H1 (cell line): ENCODE data around the gene DEPDC1. TPM values are rescaled to one million over a fixed set of nuclear protein-coding genes. Genes with fewer than 3 reads are reported as not detected.

Experiments used
- CTCF ChIA-PET: fragments of 300-600 bp; sonication (Branson Sonifier 250); formaldehyde crosslinking; loops from one replicate; lab custom pipeline; 2021; ENCODE audit not compliant: partially characterized antibody; lab: Charles Lee
- POLR2A ChIA-PET: fragments of 300-600 bp; sonication (Branson Sonifier 250); formaldehyde crosslinking; loops from one replicate; lab custom pipeline; 2021; ENCODE audit warnings: inconsistent platforms; ENCODE audit not compliant: partially characterized antibody; lab: Charles Lee
- DNase-seq, 2 experiments: peaks; one replicate each; pipeline versions ENCODE4 v3.0.0 to v3.0.0-alpha.2; 2010 to 2022; ENCODE audit warnings: low spot score in 2 of 2, low read depth in 1 of 2, mixed read lengths in 1 of 2
- FAIRE-seq: peaks from 2 replicates; lab custom pipeline; 2011; peaks lifted over from hg19 to GRCh38; lab: Jason Lieb, UNC
- H2AFZ ChIP-seq: 2 replicates; pipeline ENCODE4 v1.8.1; 2012; ENCODE audit warnings: low read length, inconsistent platforms
- H2AK5ac ChIP-seq: 2 replicates; pipeline ENCODE4 v1.6.1; 2013; ENCODE audit warnings: low read depth, low read length
- H2BK120ac ChIP-seq: replicated peaks from 2 replicates; pipeline ENCODE3; 2013; ENCODE audit warnings: low read depth, low read length, inconsistent platforms
- H2BK12ac ChIP-seq: 2 replicates; pipeline ENCODE4 v1.6.1; 2013; ENCODE audit warnings: low read depth, low read length
- H2BK15ac ChIP-seq: 2 replicates; pipeline ENCODE4 v1.6.1; 2013; ENCODE audit warnings: low read length
- H2BK20ac ChIP-seq: 2 replicates; pipeline ENCODE4 v1.6.1; 2013; ENCODE audit warnings: low read length
- H2BK5ac ChIP-seq: 2 replicates; pipeline ENCODE4 v1.6.1; 2013; ENCODE audit warnings: low read depth, low read length
- H3K14ac ChIP-seq: 2 replicates; pipeline ENCODE4 v1.6.1; 2013; ENCODE audit warnings: inconsistent platforms; ENCODE audit not compliant: insufficient read length
- H3K18ac ChIP-seq: 2 replicates; pipeline ENCODE4 v1.6.1; 2013; ENCODE audit warnings: low read length; ENCODE audit errors: extremely low read depth
- H3K23ac ChIP-seq: 2 replicates; pipeline ENCODE4 v1.6.1; 2013; ENCODE audit warnings: inconsistent platforms; ENCODE audit not compliant: insufficient read length
- H3K23me2 ChIP-seq: 2 replicates; pipeline ENCODE4 v1.6.1; 2013; ENCODE audit warnings: low read depth, low read length
- H3K27ac ChIP-seq: 2 replicates; pipeline ENCODE4 v1.6.1; 2011; ENCODE audit warnings: low read depth, low read length, inconsistent platforms
- H3K27me3 ChIP-seq, 4 experiments: replicated peaks in 1 of 4; 1 replicate in 1 of 4; 2 replicates in 3 of 4; pipeline versions ENCODE4 v1.6.1 to v1.8.1; 2011 to 2013; ENCODE audit warnings: low read length in 3 of 4, mild to moderate bottlenecking in 3 of 4, inconsistent platforms in 2 of 4, mixed read lengths in 2 of 4, moderate library complexity in 1 of 4; ENCODE audit not compliant: control insufficient read depth in 3 of 4, insufficient read depth in 3 of 4; ENCODE audit errors: extremely low read depth in 1 of 4
- H3K36me3 ChIP-seq, 4 experiments: 2 replicates each; pipeline versions ENCODE4 v1.6.1 to v1.8.1; 2011 to 2013; ENCODE audit warnings: mild to moderate bottlenecking in 4 of 4, low read length in 3 of 4, moderate library complexity in 2 of 4, control low read depth in 1 of 4, inconsistent platforms in 1 of 4; ENCODE audit not compliant: insufficient read depth in 4 of 4, control insufficient read depth in 2 of 4
- H3K4ac ChIP-seq: replicated peaks from 2 replicates; pipeline ENCODE3; 2013; ENCODE audit warnings: low read length, low read depth, mixed read lengths, inconsistent platforms; ENCODE audit not compliant: insufficient read length
- H3K4me1 ChIP-seq, 4 experiments: replicated peaks in 1 of 4; 1 replicate in 1 of 4; 2 replicates in 3 of 4; pipeline versions ENCODE4 v1.6.1 to v1.8.1; 2011 to 2013; ENCODE audit warnings: low read length in 3 of 4, inconsistent platforms in 2 of 4, mixed read lengths in 1 of 4; ENCODE audit not compliant: insufficient read depth in 4 of 4, control insufficient read depth in 3 of 4
- H3K4me2 ChIP-seq, 2 experiments: 2 replicates each; pipeline versions ENCODE4 v1.6.1 to v1.8.1; 2011 to 2013; ENCODE audit warnings: low read depth in 2 of 2, low read length in 2 of 2, control low read depth in 1 of 2, inconsistent platforms in 1 of 2, mild to moderate bottlenecking in 1 of 2; ENCODE audit not compliant: insufficient read depth in 1 of 2
- H3K4me3 ChIP-seq, 4 experiments: fragments of 200-600, 300-600 bp in 1 of 4; sonication (generic), shearing (Covaris generic), sonication (Bioruptor Twin) in 1 of 4; 2 replicates each; pipeline versions ENCODE4 v1.5.1 to v1.8.1; 2011 to 2016; ENCODE audit warnings: low read length in 4 of 4, low read depth in 3 of 4, control low read depth in 2 of 4, inconsistent platforms in 2 of 4, mild to moderate bottlenecking in 2 of 4, mixed read lengths in 1 of 4, moderate library complexity in 1 of 4; ENCODE audit not compliant: insufficient read depth in 2 of 4; ENCODE audit errors: extremely low read depth in 1 of 4
- H3K56ac ChIP-seq: replicated peaks from 2 replicates; pipeline ENCODE3; 2013; ENCODE audit warnings: low read depth, mild to moderate bottlenecking, mixed read lengths, low read length, inconsistent platforms; ENCODE audit not compliant: insufficient read length
- H3K79me1 ChIP-seq: 2 replicates; pipeline ENCODE4 v1.6.1; 2013; ENCODE audit warnings: low read depth, low read length, control low read depth
- H3K79me2 ChIP-seq, 2 experiments: 2 replicates each; pipeline versions ENCODE4 v1.6.1 to v1.8.1; 2012 to 2013; ENCODE audit warnings: low read length in 2 of 2, mild to moderate bottlenecking in 2 of 2, inconsistent platforms in 1 of 2; ENCODE audit not compliant: insufficient read depth in 2 of 2, control insufficient read depth in 1 of 2
- H3K9ac ChIP-seq, 4 experiments: replicated peaks in 1 of 4; 1 replicate in 1 of 4; 2 replicates in 3 of 4; pipeline versions ENCODE4 v1.6.1 to v1.8.1; 2011 to 2013; ENCODE audit warnings: low read depth in 3 of 4, low read length in 3 of 4, control low read depth in 2 of 4, mild to moderate bottlenecking in 2 of 4, moderate library complexity in 2 of 4, inconsistent platforms in 1 of 4; ENCODE audit errors: extremely low read depth in 1 of 4
- H3K9me3 ChIP-seq, 2 experiments: 2 replicates each; pipeline versions ENCODE4 v1.6.1 to v1.8.1; 2012 to 2013; ENCODE audit warnings: mild to moderate bottlenecking in 2 of 2, moderate library complexity in 2 of 2, control low read depth in 1 of 2, inconsistent platforms in 1 of 2, low read depth in 1 of 2, low read length in 1 of 2, mixed read lengths in 1 of 2; ENCODE audit not compliant: insufficient read depth in 2 of 2
- H4K20me1 ChIP-seq, 2 experiments: replicated peaks in 1 of 2; 2 replicates each; pipeline versions ENCODE3 to v1.8.1; 2011 to 2013; ENCODE audit warnings: inconsistent platforms in 2 of 2, low read length in 2 of 2, mild to moderate bottlenecking in 1 of 2; ENCODE audit not compliant: insufficient read depth in 2 of 2, control insufficient read depth in 1 of 2
- H4K5ac ChIP-seq: 2 replicates; pipeline ENCODE4 v1.6.1; 2013; ENCODE audit warnings: low read length, low read depth, mixed read lengths, inconsistent platforms; ENCODE audit not compliant: insufficient read length
- H4K8ac ChIP-seq: 2 replicates; pipeline ENCODE4 v1.8.0; 2013; ENCODE audit warnings: mild to moderate bottlenecking, moderate library complexity, low read length, inconsistent platforms; ENCODE audit not compliant: insufficient read depth; ENCODE audit errors: extremely low read depth
- H4K91ac ChIP-seq: replicated peaks from 2 replicates; pipeline ENCODE3; 2013; ENCODE audit warnings: low read length, mixed read lengths, inconsistent platforms; ENCODE audit not compliant: insufficient read length
- NANOG ChIP-seq: IDR thresholded peaks from 2 replicates; pipeline ENCODE4 v1.6.1; 2011; ENCODE audit warnings: low read length, low read depth, mild to moderate bottlenecking, inconsistent platforms; ENCODE audit not compliant: insufficient read depth, poor library complexity, severe bottlenecking
- SP1 ChIP-seq: IDR thresholded peaks from 2 replicates; pipeline ENCODE4 v1.6.1; 2011; ENCODE audit warnings: low read depth, low read length
- WGBS, 2 experiments: shearing (Covaris generic) in 1 of 2; methylation state at CpG; one replicate each; pipeline versions ENCODE4 v1.1.6 to v1.1.7; 2013 to 2015; ENCODE audit warnings: low lambda C conversion rate in 2 of 2, mixed read lengths in 2 of 2, inconsistent platforms in 1 of 2, low coverage in 1 of 2, missing lambda C conversion rate in 1 of 2; ENCODE audit not compliant: insufficient replicate concordance in 2 of 2, insufficient coverage in 1 of 2, insufficient read length in 1 of 2; ENCODE audit errors: extremely low coverage in 1 of 2, missing lambda C conversion rate in 1 of 2; 5-methylcytosine and 5-hydroxymethylcytosine counted together
- long read RNA-seq, 2 experiments: library from RNA in 1 of 2; library from capped mRNA in 1 of 2; stranded (forward); transcript quantifications; one replicate each; pipeline ENCODE4 v2.0.0, GENCODE V29; 2021; ENCODE audit warnings: inconsistent platforms in 1 of 2
- polyA minus RNA-seq, 3 experiments: library from RNA; depleted of rRNA, polyadenylated mRNA; stranded (reverse); fragments of >200 nt; gene quantifications; 1 replicate in 2 of 3; 2 replicates in 1 of 3; pipeline ENCODE4 v1.2.3, GENCODE V29; 2011
- polyA plus RNA-seq, 7 experiments: library from polyadenylated mRNA; depleted of rRNA in 3 of 7; stranded (reverse) in 5 of 7; unstranded in 2 of 7; fragments of >200 nt in 5 of 7; fragments of 200-250 nt in 2 of 7; gene quantifications; 1 replicate in 5 of 7; 2 replicates in 1 of 7; 4 replicates in 1 of 7; pipeline versions ENCODE4 v1.2.1 to v1.2.3, GENCODE V29; 2011 to 2013; ENCODE audit warnings: missing spikeins in 2 of 7, mixed read lengths in 2 of 7
- total RNA-seq: library from RNA; stranded (reverse); fragmentation: NEBNext Ultra II Directional; extraction: Animal tissue kit (Norgen Biotek cat#: 25700); gene quantifications from 2 replicates; pipeline ENCODE4 v1.2.1, GENCODE V29; 2021

DEPDC1 gene
- total RNA-seq: 36.7 and 46.5 TPM in 2 replicates
- polyA plus RNA-seq (2011; rRNA removed): 3.4 and 5.5 TPM in 2 replicates
- polyA plus RNA-seq (2011; cell fraction: cytosol; rRNA removed): 7.7 TPM
- polyA plus RNA-seq (2011; cell fraction: nucleus; rRNA removed): 5.0 TPM
- 6.0 to 16.4 TPM (median 7.9 TPM) in 4 replicates for polyA plus RNA-seq (2012, experiment 1 of 2)
- 1.0 TPM for polyA plus RNA-seq (2012, experiment 2 of 2)
- polyA plus RNA-seq (2013, experiment 1 of 2): 27.4 TPM
- 30.6 TPM for polyA plus RNA-seq (2013, experiment 2 of 2)
- polyA minus RNA-seq (2011; rRNA and poly(A)+ RNA removed): 14.3 and 23.4 TPM in 2 replicates
- polyA minus RNA-seq (2011; cell fraction: cytosol; rRNA and poly(A)+ RNA removed): 29.4 TPM
- 58.5 TPM for polyA minus RNA-seq (2011; cell fraction: nucleus; rRNA and poly(A)+ RNA removed)
- long read RNA-seq, experiment 1, full-length matches to known transcripts: 5 of 26 reads
- long read RNA-seq, experiment 1, partial matches to known transcripts: 9 of 26 reads
- long read RNA-seq, experiment 1, other reads (novel, unspliced or antisense): 12 of 26 reads
- long read RNA-seq, experiment 2, full-length matches to known transcripts: 5 of 18 reads
- long read RNA-seq, experiment 2, partial matches to known transcripts: 10 of 18 reads
- long read RNA-seq, experiment 2, other reads (novel, unspliced or antisense): 3 of 18 reads

DNA sequence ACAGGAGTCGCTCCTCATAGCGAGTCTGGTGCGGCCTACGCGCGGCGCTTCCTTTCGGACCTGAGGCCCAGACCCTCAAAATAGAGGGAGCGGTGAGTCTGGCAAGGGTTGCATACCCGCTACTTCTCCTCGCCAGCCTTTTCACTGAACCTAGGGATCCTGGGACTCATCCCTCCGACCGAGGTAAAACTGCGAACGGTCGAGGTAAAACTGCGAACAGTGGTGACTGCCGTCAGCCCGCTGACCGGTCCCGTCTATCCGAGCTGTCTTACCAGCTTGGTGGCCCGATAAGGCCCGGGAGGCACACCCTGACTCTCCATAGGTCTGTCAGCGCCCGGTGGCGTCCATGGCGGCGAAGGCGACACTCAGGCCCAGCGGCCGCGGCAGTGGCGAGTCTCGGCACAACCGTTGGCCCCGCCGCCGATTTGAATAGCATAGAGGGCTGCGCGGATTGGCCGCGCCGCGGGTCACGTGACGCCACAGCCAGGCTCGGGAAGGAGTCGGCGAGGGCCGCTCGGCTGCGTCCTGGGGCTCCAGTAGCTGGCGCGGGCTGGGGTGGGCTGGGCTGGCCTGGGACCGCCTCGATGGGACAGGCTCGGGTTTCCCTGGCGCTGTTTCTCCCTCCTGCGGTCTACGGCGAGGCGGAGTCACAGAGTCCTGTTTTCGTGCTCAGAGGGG lies at the start of gene DEPDC1:
DEPDC1 (minus strand) TSS at position 403 of the 678 bp plus-strand sequence; CDS start at position 320, 83 bp downstream.
- peak within 1 kb of the TSS; percentile 98 for H4K91ac ChIP-seq
- H4K8ac ChIP-seq: peak within 1 kb of the TSS; percentile 97
- H3K4ac ChIP-seq: peak within 1 kb of the TSS; percentile 96
- H3K9me3 ChIP-seq: no peaks in the 10 kb centered on the region
- peak within 1 kb of the TSS; percentile 47; the same call in 1 of the 2 replicates for H2BK15ac ChIP-seq
- peak within 1 kb of the TSS; percentile 94 for H2BK5ac ChIP-seq
- peak within 1 kb of the TSS; percentile 100 for H2AFZ ChIP-seq
- no peaks in the 10 kb centered on the region for H3K79me1 ChIP-seq
- H3K4me2 ChIP-seq: peak within 1 kb of the TSS; percentile 90 to 94
- no peak within 1 kb of the TSS for H2AK5ac ChIP-seq
- H3K4me3 ChIP-seq: peak within 1 kb of the TSS; percentile 80 to 98 (median 96)
- 1% methylated on average over 57 of the region's 64 CpGs; no CpG with 5 or more reads in 1 of the 2 experiments for WGBS, 2 experiments
- H3K56ac ChIP-seq: peak within 1 kb of the TSS; percentile 98
- H3K9ac ChIP-seq: peak within 1 kb of the TSS; percentile 35 to 92 (median 91)
- H3K27me3 ChIP-seq: no peaks in the 10 kb centered on the region
- peaks cover 0 to 3% (median 1%) of the 10 kb centered on the region in 4 experiments; a peak in 2 of 7 replicates for H3K4me1 ChIP-seq
- DNase-seq (peak; percentile 86 to 95), FAIRE-seq (no peak)
- CTCF ChIA-PET: interaction anchor here (0.6 to 2.0 kb wide), 3 partner anchors 10 to 890 kb away, joined by 3 to 6 read pairs (median 3); no protein-coding TSS in a partner anchor
- peak within 1 kb of the TSS; percentile 78 for H3K14ac ChIP-seq
- H4K20me1 ChIP-seq: no peaks in the 10 kb centered on the region
- H4K5ac ChIP-seq: peak within 1 kb of the TSS; percentile 85
- peak within 1 kb of the TSS; percentile 35; the same call in 1 of the 2 replicates for H2BK12ac ChIP-seq
- H3K79me2 ChIP-seq: peaks cover 0 to 35% of the 10 kb centered on the region in 2 experiments; a peak in 3 of 4 replicates
- H3K23me2 ChIP-seq: peaks cover 4% of the 10 kb centered on the region
- peak within 1 kb of the TSS; percentile 49 for H2BK120ac ChIP-seq
- POLR2A ChIA-PET: interaction anchor here (0.6 to 1.5 kb wide), 3 partner anchors 14 to 203 kb away, joined by 3 to 4 read pairs (median 4); no protein-coding TSS in a partner anchor
- peaks cover 0 to 22% (median 2%) of the 10 kb centered on the region in 4 experiments; a peak in 4 of 8 replicates for H3K36me3 ChIP-seq
- no peak within 1 kb of the TSS for H2BK20ac ChIP-seq
- H3K18ac ChIP-seq: peak within 1 kb of the TSS; percentile 49
- H3K23ac ChIP-seq: no peak within 1 kb of the TSS
- H3K27ac ChIP-seq: peak within 1 kb of the TSS; percentile 87
- TF ChIP-seq SP1 (peak; percentile 20; the same call in 1 of the 2 replicates), NANOG (no peak)
